ENCODE data around the gene ACTR3.

ACTR3 gene

GRCh38 chr2:113876503-113877387 is 13.1 kb upstream of the ACTR3 start:
- peak; percentile 50 for DNase-seq (ENCODE audit: low read depth)

- DNase-seq (ENCODE audit: low read depth) = no peak
Observed at GRCh38 chr2:113877711-113878598, 11.9 kb upstream of the ACTR3 start.

GRCh38 chr2:113878743-113879142 is 11.1 kb upstream of the ACTR3 start:
- no peak for DNase-seq (ENCODE audit: low read depth)

- DNase-seq (ENCODE audit: low read depth) = no peak
Observed at GRCh38 chr2:113879457-113879856, 10.4 kb upstream of the ACTR3 start.

GRCh38 chr2:113886479-113887008 is 3.3 kb upstream of the ACTR3 start:
- no peak for DNase-seq (ENCODE audit: low read depth)

GRCh38 chr2:113887009-113887792 is 2.7 kb upstream of the ACTR3 start:
- DNase-seq (ENCODE audit: low read depth) = no peak

GRCh38 chr2:113888641-113889470 is 1.0 kb upstream of the ACTR3 start:
- no peak for DNase-seq (ENCODE audit: low read depth)

- DNase-seq (ENCODE audit: low read depth) = peak; percentile 73
Observed at GRCh38 chr2:113890253-113891235, 655 bp downstream of the ACTR3 start.

GRCh38 chr2:113891265-113891959 is 1.5 kb downstream of the ACTR3 start:
- no peak for DNase-seq (ENCODE audit: low read depth)

GRCh38 chr2:113892004-113892710 is 2.3 kb downstream of the ACTR3 start:
- DNase-seq (ENCODE audit: low read depth) = no peak

- DNase-seq (ENCODE audit: low read depth) = no peak
Observed at GRCh38 chr2:113894156-113894743, 4.4 kb downstream of the ACTR3 start.

- no peak for DNase-seq (ENCODE audit: low read depth)
Observed at GRCh38 chr2:113895301-113895700, 5.4 kb downstream of the ACTR3 start.

GRCh38 chr2:113895819-113896563 is 6.1 kb downstream of the ACTR3 start:
- DNase-seq (ENCODE audit: low read depth) = no peak

GRCh38 chr2:113896791-113897190 is 6.9 kb downstream of the ACTR3 start:
- no peak for DNase-seq (ENCODE audit: low read depth)

GRCh38 chr2:113898081-113898480 is 8.2 kb downstream of the ACTR3 start:
- no peak for DNase-seq (ENCODE audit: low read depth)

- no peak for DNase-seq (ENCODE audit: low read depth)
Observed at GRCh38 chr2:113899166-113899565, 9.3 kb downstream of the ACTR3 start.

GRCh38 chr2:113901943-113902342 is 12.1 kb downstream of the ACTR3 start:
- no peak for DNase-seq (ENCODE audit: low read depth)
